Testis (tissue), 2 donors: Measurements from ENCODE around the gene HCLS1.

Experiments used
- CTCF ChIP-seq, 3 experiments: fragments of 450-650 bp in 2 of 3; fragments of 200-600 bp in 1 of 3; sonication (generic) in 1 of 3; IDR thresholded peaks; one replicate each; pipeline ENCODE4 v1.5.1; 2016 to 2019; ENCODE audit warnings: antibody characterized with exemption in 3 of 3, mild to moderate bottlenecking in 2 of 3, moderate library complexity in 1 of 3
- POLR2A ChIP-seq: fragments of 450-650 bp; IDR thresholded peaks from one replicate; pipeline ENCODE4 v1.6.1; 2017; ENCODE audit warnings: antibody characterized with exemption, mild to moderate bottlenecking, moderate library complexity

DNA sequence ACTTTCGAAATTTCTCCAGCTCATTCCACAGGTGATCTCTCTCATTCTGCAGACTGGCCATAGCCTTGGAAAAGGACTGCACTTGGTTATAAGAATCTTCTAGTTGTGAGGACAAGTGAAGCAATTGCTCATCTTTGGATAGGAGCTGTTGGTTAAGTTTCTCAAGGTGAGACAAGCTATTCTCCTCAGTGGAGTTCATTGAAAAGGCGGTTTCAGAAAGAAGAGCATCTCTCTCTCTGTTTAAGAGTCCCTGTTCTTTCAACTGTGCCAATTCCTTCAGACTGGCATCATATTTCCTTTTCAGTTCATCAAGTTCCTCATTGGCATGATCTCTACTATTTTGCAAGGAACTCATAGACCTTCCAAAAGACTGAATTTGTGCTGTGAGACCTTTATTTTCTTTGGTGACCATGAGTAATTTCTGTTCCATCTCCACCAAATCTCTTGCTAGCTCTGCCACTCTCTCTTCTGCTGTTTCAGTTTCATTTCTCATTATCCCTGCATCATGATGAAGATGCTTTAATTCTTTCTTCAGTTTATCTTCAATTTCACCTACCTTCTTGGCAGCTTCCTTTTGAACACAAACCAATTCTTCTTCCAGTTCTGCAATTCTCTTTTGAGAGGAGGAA lies 30.2 kb upstream of the HCLS1 start:
- TF ChIP-seq CTCF (IDR thresholded peaks at IDR 0.05) (no peak), POLR2A (no peak)
